ENCODE data around the gene AIF1. TPM values are rescaled to one million over a fixed set of nuclear protein-coding genes. Genes with fewer than 3 reads are reported as not detected.

Gene AIF1
- total RNA-seq, 1 donor from 2014 or later = not detected

DNA sequence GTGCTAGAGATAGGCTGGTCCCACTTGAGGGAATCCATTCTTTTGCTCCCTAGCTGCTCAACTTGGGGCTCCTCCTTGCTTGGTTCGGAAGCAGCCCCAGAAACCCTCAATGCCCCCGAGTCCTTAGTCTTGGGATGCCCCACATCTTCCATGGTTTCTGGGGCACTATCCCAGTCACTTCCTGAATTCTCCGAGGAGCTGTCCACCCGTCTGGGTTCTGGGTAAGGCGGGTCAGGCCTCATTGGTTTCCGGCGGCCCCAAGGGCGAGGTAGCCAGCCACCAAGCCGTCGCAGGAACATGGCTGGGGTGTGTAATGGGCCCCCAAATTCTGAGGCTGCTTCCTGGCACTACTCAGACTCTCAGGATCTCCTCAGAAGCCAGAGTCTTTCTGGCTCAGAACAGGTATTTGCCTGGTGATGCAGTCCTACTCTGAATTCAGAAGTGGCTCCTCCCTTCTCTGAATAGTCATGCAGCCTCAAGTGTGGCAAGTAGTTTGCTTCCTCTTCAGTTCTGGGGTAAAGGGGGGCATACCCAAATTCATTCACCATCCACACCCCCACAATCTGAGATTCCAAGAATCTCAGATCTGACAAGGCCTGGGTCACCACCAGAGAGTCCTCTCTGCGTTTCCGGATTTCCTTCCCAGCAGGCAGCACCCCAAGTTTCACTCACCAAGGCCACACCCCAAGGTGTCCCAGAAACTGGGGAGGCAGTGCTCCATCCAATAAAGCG is 44.8 kb downstream of the AIF1 start:
- TF ChIP-seq, protein P1, sequence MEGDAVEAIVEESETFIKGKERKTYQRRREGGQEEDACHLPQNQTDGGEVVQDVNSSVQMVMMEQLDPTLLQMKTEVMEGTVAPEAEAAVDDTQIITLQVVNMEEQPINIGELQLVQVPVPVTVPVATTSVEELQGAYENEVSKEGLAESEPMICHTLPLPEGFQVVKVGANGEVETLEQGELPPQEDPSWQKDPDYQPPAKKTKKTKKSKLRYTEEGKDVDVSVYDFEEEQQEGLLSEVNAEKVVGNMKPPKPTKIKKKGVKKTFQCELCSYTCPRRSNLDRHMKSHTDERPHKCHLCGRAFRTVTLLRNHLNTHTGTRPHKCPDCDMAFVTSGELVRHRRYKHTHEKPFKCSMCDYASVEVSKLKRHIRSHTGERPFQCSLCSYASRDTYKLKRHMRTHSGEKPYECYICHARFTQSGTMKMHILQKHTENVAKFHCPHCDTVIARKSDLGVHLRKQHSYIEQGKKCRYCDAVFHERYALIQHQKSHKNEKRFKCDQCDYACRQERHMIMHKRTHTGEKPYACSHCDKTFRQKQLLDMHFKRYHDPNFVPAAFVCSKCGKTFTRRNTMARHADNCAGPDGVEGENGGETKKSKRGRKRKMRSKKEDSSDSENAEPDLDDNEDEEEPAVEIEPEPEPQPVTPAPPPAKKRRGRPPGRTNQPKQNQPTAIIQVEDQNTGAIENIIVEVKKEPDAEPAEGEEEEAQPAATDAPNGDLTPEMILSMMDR (conservative IDR thresholded peaks at IDR 0.05) = no peak
- Mint-ChIP-seq H3K27me3 (ENCODE audit: low read depth) (no peaks in the 10 kb centered on the region), H3K9me3 (no peaks in the 10 kb centered on the region), H3K27ac (ENCODE audit: unreplicated experiment) (peak overlapping the region; percentile 94), H3K36me3 (ENCODE audit: low read depth) (peaks cover 2% of the 10 kb centered on the region), H3K4me1 (peaks cover 63% of the 10 kb centered on the region), H3K4me3 (peak overlapping the region; percentile 93)
- DNase-seq (ENCODE audit: low read depth, low spot score) = no peak

DNA sequence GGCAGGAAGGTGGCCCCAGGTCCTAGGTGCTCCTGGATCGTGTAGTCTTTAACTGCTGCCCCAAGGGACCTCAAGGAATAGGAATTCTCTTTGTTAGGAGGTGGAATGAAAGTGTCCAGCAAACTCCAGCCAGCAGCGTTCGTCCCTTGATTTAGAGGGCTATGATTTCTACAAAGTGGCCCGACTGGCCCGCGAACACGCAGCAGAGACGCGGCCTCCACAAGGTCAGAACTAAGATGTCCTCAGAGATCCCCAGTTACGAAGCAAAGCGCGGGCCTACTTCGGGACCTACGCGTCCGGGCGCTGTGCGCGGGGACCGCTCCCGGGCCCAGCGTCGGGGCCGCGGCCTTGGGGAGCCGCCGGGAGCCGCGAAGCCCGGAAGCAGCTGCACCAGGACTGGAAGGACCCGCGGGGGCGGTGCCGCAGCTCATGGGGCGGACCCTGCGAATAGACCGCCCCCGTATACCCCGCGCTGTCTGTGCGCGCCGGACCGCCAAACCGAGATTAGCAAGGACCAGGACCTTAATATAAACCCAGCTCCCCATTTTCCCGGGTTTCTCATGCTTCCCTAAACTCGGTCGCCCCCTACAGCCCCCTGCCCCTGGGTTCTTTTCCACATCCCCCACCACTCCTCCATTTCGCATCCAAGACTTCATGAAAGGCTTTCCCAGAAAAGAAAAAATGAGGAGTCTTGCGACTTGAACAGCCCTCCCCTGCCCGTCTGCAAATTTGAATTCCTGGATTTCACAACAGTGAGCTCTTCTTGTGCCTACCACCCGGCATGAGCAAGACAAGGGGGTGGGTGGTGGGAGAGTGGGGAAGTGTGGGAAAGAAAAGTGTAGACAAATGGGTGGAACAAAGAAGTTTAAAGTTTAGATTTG is 45.6 kb downstream of the AIF1 start, which contains the start of gene C6orf47:
Gene C6orf47, minus strand, starts transcription at position 398 of the 881 bp plus-strand sequence. CDS start 831 bp downstream, outside the sequence.
- H3K27ac Mint-ChIP-seq (ENCODE audit: unreplicated experiment) = peak within 1 kb of the TSS; percentile 95
- H3K9me3 Mint-ChIP-seq = no peaks in the 10 kb centered on the region
- peaks cover 3% of the 10 kb centered on the region for H3K36me3 Mint-ChIP-seq (ENCODE audit: low read depth)
- peak; percentile 74 for DNase-seq (ENCODE audit: low read depth, low spot score)
- H3K4me1 Mint-ChIP-seq = peaks cover 59% of the 10 kb centered on the region
- peak within 1 kb of the TSS; percentile 93 for H3K4me3 Mint-ChIP-seq
- no peaks in the 10 kb centered on the region for H3K27me3 Mint-ChIP-seq (ENCODE audit: low read depth)
- TF ChIP-seq, protein P1 (conservative IDR thresholded peaks at IDR 0.05) = no peak

DNA sequence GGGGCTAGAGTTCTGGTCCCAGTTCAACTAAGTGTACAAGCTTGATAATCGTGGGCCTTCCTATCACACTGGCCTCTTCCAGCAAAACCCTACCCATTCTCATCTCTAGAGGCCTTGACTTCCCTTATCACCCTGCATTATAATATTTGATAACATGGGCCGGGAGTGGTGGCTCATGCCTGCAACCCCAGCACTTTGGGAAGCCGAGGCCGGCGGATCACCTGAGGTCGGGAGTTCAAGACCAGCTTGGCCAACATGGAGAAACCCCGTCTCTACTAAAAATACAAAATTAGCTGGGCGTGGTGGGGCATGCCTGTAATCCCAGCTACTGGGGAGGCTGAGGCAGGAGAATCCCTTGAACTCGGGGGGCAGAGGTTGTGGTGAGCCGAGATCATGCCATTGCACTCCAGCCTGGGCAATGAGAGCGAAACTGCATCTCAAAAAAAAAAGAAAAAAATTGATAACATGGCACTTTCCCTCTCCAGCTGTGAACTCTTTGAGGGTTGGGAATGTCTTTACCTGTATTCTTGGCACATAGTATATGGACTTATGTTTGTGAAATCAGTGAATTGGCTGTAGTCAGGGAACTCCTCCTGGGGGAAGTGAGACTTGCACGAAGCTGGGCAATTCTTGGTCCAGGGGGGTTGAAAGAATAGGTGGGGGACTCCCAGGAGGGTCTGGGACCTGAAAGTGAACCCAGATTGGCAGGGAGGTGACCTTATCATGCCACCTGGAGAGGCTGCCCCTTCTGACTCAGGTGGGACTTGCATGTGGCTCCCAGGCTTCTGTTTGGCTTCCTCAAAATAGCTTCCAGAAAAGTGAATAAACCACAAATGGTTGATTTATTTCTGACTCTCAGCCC is 46.5 kb downstream of the AIF1 start:
- Mint-ChIP-seq H3K36me3 (ENCODE audit: low read depth) (peaks cover 5% of the 10 kb centered on the region), H3K27me3 (ENCODE audit: low read depth) (no peaks in the 10 kb centered on the region), H3K4me3 (peak overlapping the region; percentile 93), H3K4me1 (peaks cover 64% of the 10 kb centered on the region), H3K9me3 (no peaks in the 10 kb centered on the region), H3K27ac (ENCODE audit: unreplicated experiment) (peak overlapping the region; percentile 95)
- TF ChIP-seq, protein P1 (conservative IDR thresholded peaks at IDR 0.05) = no peak
- DNase-seq (ENCODE audit: low read depth, low spot score) = no peak

DNA sequence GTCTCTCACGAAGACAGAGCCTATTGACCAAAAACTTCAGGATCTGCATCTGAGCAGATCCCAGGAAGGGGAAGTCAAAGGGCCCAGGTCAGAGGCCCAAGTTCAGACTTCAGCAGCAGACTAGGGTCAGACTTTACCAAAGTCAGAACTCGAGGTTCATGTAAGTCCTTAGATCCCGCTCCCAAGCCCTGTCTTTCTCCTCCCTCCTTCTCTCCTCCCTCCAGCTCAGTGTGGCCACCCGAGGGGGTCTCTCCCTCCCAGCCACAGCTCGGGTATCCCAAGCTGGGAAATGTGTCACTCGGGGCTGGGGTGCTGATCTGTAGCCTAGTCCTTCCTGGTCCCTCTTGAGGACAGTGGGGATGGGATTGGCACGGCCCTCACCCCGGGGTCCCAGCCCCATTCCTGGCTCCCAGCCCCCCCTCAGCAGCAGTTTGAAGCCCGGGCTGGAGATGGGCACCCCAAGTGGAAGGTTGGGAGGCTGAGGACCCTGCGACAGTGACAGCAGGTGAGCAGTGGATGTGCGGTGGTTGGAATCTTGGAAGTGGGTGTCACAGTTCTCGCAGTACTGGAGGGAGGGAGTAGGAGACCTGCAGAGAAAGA is 47.2 kb downstream of the AIF1 start:
- H3K9me3 Mint-ChIP-seq = no peaks in the 10 kb centered on the region
- peaks cover 5% of the 10 kb centered on the region for H3K36me3 Mint-ChIP-seq (ENCODE audit: low read depth)
- no peak overlapping the region for H3K27ac Mint-ChIP-seq (ENCODE audit: unreplicated experiment)
- TF ChIP-seq, protein P1 (conservative IDR thresholded peaks at IDR 0.05) = no peak
- peaks cover 69% of the 10 kb centered on the region for H3K4me1 Mint-ChIP-seq
- peak overlapping the region; percentile 93 for H3K4me3 Mint-ChIP-seq
- H3K27me3 Mint-ChIP-seq (ENCODE audit: low read depth) = no peaks in the 10 kb centered on the region
- DNase-seq (ENCODE audit: low read depth, low spot score) = no peak
